ENCODE data around the gene HEG1.

HEG1 gene

GRCh38 chr3:125058529-125058928 lies 2.7 kb upstream of the HEG1 start:
- no peak for ATAC-seq
- TF ChIP-seq TCF4 (CRISPR knock-in tag; IDR thresholded peaks at IDR 0.05; ENCODE audit: borderline replicate concordance) (no peak), GLIS3 (CRISPR knock-in tag; IDR thresholded peaks at IDR 0.05) (no peak), ISL1 (CRISPR knock-in tag; IDR thresholded peaks at IDR 0.05) (no peak), TOX (CRISPR knock-in tag; IDR thresholded peaks at IDR 0.05; ENCODE audit: borderline replicate concordance) (no peak), ZFP30 (CRISPR knock-in tag; IDR thresholded peaks at IDR 0.05) (no peak), ZNF8 (CRISPR knock-in tag; IDR thresholded peaks at IDR 0.05) (no peak), ZC3H10 (CRISPR knock-in tag; IDR thresholded peaks at IDR 0.05) (no peak), ZNF565 (CRISPR knock-in tag; conservative IDR thresholded peaks at IDR 0.05; ENCODE audit: low read depth) (no peak), PPARA (CRISPR knock-in tag; IDR thresholded peaks at IDR 0.05; ENCODE audit: borderline replicate concordance) (no peak), SNAI2 (CRISPR knock-in tag; IDR thresholded peaks at IDR 0.05) (no peak), BACH2 (CRISPR knock-in tag; IDR thresholded peaks at IDR 0.05; ENCODE audit: borderline replicate concordance) (no peak), OSR1 (CRISPR knock-in tag; IDR thresholded peaks at IDR 0.05) (no peak), ARNTL (CRISPR knock-in tag; IDR thresholded peaks at IDR 0.05; ENCODE audit: borderline replicate concordance, low read depth) (no peak), ESRRG (CRISPR knock-in tag; IDR thresholded peaks at IDR 0.05) (no peak), CSDC2 (CRISPR knock-in tag; IDR thresholded peaks at IDR 0.05) (no peak), RARB (CRISPR knock-in tag; IDR thresholded peaks at IDR 0.05) (no peak), CREB5 (CRISPR knock-in tag; IDR thresholded peaks at IDR 0.05; ENCODE audit: low read depth) (no peak)
- TF ChIP-seq, protein P1, sequence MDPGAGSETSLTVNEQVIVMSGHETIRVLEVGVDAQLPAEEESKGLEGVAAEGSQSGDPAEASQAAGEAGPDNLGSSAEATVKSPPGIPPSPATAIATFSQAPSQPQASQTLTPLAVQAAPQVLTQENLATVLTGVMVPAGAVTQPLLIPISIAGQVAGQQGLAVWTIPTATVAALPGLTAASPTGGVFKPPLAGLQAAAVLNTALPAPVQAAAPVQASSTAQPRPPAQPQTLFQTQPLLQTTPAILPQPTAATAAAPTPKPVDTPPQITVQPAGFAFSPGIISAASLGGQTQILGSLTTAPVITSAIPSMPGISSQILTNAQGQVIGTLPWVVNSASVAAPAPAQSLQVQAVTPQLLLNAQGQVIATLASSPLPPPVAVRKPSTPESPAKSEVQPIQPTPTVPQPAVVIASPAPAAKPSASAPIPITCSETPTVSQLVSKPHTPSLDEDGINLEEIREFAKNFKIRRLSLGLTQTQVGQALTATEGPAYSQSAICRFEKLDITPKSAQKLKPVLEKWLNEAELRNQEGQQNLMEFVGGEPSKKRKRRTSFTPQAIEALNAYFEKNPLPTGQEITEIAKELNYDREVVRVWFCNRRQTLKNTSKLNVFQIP (CRISPR knock-in tag; IDR thresholded peaks at IDR 0.05; ENCODE audit: borderline replicate concordance, low read depth): no peak
- TF ChIP-seq, protein P2, sequence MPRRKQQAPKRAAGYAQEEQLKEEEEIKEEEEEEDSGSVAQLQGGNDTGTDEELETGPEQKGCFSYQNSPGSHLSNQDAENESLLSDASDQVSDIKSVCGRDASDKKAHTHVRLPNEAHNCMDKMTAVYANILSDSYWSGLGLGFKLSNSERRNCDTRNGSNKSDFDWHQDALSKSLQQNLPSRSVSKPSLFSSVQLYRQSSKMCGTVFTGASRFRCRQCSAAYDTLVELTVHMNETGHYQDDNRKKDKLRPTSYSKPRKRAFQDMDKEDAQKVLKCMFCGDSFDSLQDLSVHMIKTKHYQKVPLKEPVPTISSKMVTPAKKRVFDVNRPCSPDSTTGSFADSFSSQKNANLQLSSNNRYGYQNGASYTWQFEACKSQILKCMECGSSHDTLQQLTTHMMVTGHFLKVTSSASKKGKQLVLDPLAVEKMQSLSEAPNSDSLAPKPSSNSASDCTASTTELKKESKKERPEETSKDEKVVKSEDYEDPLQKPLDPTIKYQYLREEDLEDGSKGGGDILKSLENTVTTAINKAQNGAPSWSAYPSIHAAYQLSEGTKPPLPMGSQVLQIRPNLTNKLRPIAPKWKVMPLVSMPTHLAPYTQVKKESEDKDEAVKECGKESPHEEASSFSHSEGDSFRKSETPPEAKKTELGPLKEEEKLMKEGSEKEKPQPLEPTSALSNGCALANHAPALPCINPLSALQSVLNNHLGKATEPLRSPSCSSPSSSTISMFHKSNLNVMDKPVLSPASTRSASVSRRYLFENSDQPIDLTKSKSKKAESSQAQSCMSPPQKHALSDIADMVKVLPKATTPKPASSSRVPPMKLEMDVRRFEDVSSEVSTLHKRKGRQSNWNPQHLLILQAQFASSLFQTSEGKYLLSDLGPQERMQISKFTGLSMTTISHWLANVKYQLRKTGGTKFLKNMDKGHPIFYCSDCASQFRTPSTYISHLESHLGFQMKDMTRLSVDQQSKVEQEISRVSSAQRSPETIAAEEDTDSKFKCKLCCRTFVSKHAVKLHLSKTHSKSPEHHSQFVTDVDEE (CRISPR knock-in tag; IDR thresholded peaks at IDR 0.05): no peak
- TF ChIP-seq, protein P3, sequence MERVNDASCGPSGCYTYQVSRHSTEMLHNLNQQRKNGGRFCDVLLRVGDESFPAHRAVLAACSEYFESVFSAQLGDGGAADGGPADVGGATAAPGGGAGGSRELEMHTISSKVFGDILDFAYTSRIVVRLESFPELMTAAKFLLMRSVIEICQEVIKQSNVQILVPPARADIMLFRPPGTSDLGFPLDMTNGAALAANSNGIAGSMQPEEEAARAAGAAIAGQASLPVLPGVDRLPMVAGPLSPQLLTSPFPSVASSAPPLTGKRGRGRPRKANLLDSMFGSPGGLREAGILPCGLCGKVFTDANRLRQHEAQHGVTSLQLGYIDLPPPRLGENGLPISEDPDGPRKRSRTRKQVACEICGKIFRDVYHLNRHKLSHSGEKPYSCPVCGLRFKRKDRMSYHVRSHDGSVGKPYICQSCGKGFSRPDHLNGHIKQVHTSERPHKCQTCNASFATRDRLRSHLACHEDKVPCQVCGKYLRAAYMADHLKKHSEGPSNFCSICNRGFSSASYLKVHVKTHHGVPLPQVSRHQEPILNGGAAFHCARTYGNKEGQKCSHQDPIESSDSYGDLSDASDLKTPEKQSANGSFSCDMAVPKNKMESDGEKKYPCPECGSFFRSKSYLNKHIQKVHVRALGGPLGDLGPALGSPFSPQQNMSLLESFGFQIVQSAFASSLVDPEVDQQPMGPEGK (CRISPR knock-in tag; IDR thresholded peaks at IDR 0.05; ENCODE audit: borderline replicate concordance): no peak

DNA sequence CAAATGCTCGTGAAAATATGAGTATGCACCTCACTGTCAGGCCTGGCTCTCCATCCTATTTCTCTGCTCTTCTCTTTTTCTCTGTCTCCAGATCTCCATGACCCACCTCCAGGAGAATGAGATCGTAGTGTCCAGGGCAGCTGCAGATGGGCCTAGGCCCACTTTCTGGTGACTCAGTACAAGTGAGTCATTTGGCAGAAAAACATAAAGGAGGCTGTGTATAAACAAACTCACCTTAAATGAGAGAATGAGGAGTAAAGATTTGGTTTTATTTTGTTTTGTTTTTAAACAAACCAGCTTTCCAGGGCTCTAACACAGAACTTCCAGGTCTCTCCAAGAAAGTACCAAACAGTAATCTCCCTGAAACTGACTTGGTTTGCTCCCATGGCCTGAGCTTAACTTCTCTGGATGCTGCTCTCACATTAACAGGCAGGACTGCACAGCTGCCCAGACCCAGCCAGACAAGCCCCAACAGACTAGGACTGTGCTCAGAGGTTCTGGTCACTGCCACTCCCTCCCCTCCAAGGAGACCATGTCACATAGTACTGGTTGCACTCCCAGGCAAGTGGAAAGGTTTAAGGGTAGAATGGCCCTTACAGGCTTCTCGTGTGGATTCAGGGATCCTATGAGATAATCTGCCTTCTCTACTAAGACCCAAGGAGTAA lies 1.5 kb upstream of the HEG1 start:
- peak; percentile 15; the same call in 2 of the 3 replicates for ATAC-seq
- TF ChIP-seq PPARA (CRISPR knock-in tag; IDR thresholded peaks at IDR 0.05; ENCODE audit: borderline replicate concordance) (no peak), GLIS3 (CRISPR knock-in tag; IDR thresholded peaks at IDR 0.05) (no peak), BACH2 (CRISPR knock-in tag; IDR thresholded peaks at IDR 0.05; ENCODE audit: borderline replicate concordance) (no peak), ZFP30 (CRISPR knock-in tag; IDR thresholded peaks at IDR 0.05) (no peak), OSR1 (CRISPR knock-in tag; IDR thresholded peaks at IDR 0.05) (no peak), TCF4 (CRISPR knock-in tag; IDR thresholded peaks at IDR 0.05; ENCODE audit: borderline replicate concordance) (no peak), ESRRG (CRISPR knock-in tag; IDR thresholded peaks at IDR 0.05) (no peak), ZNF8 (CRISPR knock-in tag; IDR thresholded peaks at IDR 0.05) (no peak), ISL1 (CRISPR knock-in tag; IDR thresholded peaks at IDR 0.05) (no peak)
- TF ChIP-seq, protein P3 (CRISPR knock-in tag; IDR thresholded peaks at IDR 0.05; ENCODE audit: borderline replicate concordance): no peak

Data from SK-N-SH treated with all-trans-retinoic acid at 6 μM for 48 hours (cell line).